ENCODE measurements around the gene BEND6. TPM values are rescaled to one million over a fixed set of nuclear protein-coding genes. Genes with fewer than 3 reads are reported as not detected.

BEND6 gene
- total and polyA plus RNA-seq, 2 of the 8 experiments (the other 6 are each of a cell fraction or from before 2014, with no cell fraction given), result 0.71 to 2.1 TPM

DNA sequence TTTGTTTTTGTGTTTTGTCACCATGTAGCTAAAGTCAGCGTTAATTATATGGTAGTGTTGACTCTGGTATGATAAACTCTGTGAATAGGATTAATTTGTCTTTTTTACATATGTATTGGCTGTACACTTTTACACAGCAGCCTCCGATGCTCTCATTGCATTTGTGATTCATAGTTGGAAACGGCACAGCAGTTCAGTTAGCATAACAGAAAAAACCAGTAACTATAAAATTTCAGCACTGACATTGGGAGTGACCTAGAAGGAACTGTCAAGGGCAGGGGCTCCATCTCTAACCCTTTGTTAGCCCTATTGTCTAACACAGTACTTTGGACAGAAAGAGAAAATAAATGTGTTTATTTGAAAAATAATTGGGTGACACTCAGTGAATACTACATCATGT is 5.6 kb upstream of the BEND6 start (continued):
- no peak for TF ChIP-seq NRF1 (IDR thresholded peaks at IDR 0.05; ENCODE audit: low read depth, low read length)
- TF ChIP-seq CTBP2 (IDR thresholded peaks at IDR 0.05; ENCODE audit: borderline replicate concordance, insufficient read depth, insufficient read length, low read length), result no peak
- TF ChIP-seq, protein P1, sequence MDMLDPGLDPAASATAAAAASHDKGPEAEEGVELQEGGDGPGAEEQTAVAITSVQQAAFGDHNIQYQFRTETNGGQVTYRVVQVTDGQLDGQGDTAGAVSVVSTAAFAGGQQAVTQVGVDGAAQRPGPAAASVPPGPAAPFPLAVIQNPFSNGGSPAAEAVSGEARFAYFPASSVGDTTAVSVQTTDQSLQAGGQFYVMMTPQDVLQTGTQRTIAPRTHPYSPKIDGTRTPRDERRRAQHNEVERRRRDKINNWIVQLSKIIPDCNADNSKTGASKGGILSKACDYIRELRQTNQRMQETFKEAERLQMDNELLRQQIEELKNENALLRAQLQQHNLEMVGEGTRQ (IDR thresholded peaks at IDR 0.05; ENCODE audit: low read length), result no peak
